ENCODE measurements around the gene PDZD2.
"Not testable (repeated sequence)": the region's sequence is repeated elsewhere in the genome, so short reads cannot be mapped to it uniquely, and the experiment has no call there.

The PDZD2 gene

DNA sequence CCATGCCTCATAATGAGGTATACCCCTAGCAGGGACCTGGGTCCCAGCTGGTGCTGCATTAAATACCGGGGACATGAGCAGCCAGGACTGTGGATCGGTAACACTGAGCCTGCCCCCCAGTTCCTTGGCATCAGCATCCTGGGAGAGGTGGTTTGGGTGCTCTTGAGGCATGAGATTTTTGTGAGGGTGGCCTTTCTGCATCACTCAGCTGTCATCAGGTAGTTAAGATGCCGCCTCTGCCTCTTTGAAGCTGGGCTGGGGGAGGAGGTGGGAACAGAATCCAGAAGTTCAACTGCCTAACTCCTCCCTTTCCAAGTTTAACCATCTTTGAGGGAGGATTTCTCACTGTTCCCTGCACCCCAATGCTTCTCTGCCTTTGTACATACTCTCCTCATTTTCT, 112.7 kb downstream of the PDZD2 start:
- Mint-ChIP-seq H3K4me3 (no peak overlapping the region), H3K9me3 (no peaks in the 10 kb centered on the region), H3K27ac (no peak overlapping the region), H3K36me3 (ENCODE audit: low read depth) (no peaks in the 10 kb centered on the region), H3K4me1 (no peaks in the 10 kb centered on the region), H3K27me3 (no peaks in the 10 kb centered on the region)
- DNase-seq, result no peak
- ATAC-seq, result no peak

DNA sequence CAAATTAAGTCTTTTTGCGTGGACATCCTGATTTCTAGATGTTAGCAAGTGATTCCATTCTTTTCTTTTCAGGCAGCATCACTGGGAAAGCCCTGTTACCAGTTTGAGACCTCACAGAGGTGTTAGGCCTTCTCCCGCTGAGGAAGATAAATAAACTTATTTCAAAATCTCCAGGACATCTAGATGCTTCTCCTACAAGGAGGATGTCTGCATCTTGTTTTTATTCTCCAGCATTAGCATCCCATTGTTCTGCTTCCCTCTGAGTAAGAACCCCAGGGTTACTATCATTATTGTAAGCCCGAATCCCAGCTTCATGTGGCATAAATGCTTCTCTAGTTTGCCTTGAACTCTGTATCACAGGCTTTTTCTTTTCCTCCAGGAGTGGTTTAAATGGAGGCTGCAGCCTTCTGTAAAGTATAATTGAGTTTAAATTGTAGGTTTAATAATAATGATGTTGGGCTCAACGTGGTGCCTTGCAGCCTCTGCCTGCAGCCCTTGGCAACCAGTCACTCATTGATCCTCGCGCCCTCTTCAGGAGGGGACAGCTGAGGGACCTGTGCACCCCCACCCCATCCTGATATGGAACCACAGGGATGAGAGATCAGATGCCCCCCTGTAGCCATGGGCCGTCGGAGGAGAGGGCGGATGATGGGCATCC, 114.9 kb downstream of the PDZD2 start:
- Mint-ChIP-seq H3K4me1 (no peaks in the 10 kb centered on the region), H3K4me3 (no peak overlapping the region), H3K9me3 (no peaks in the 10 kb centered on the region), H3K27me3 (peaks cover 1% of the 10 kb centered on the region), H3K27ac (no peak overlapping the region), H3K36me3 (ENCODE audit: low read depth) (no peaks in the 10 kb centered on the region)
- DNase-seq, result no peak
- ATAC-seq, result no peak

DNA sequence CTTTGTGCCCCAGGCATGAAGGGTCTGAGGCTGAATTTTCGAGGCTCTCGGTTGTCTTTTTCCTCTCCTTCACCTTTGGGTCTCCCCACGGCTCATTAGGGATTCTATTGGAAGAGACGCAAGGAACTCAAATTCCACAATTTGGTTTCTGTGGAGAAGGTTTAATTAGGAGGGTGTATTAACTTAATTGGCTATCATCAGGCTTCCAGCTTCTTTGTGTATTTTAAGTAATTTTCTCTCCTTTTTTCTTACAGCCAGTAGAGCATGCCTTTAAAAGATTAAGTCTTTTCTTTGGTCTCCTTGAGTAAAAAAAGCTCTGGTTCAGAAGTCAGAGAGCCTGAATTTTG, 115.4 kb downstream of the PDZD2 start:
- DNase-seq, result no peak
- ATAC-seq, result no peak
- H3K36me3 Mint-ChIP-seq (ENCODE audit: low read depth), result no peaks in the 10 kb centered on the region
- no peak overlapping the region for H3K4me3 Mint-ChIP-seq
- H3K27ac Mint-ChIP-seq, result no peak overlapping the region
- no peaks in the 10 kb centered on the region for H3K4me1 Mint-ChIP-seq
- no peaks in the 10 kb centered on the region for H3K9me3 Mint-ChIP-seq
- H3K27me3 Mint-ChIP-seq, result peaks cover 2% of the 10 kb centered on the region

DNA sequence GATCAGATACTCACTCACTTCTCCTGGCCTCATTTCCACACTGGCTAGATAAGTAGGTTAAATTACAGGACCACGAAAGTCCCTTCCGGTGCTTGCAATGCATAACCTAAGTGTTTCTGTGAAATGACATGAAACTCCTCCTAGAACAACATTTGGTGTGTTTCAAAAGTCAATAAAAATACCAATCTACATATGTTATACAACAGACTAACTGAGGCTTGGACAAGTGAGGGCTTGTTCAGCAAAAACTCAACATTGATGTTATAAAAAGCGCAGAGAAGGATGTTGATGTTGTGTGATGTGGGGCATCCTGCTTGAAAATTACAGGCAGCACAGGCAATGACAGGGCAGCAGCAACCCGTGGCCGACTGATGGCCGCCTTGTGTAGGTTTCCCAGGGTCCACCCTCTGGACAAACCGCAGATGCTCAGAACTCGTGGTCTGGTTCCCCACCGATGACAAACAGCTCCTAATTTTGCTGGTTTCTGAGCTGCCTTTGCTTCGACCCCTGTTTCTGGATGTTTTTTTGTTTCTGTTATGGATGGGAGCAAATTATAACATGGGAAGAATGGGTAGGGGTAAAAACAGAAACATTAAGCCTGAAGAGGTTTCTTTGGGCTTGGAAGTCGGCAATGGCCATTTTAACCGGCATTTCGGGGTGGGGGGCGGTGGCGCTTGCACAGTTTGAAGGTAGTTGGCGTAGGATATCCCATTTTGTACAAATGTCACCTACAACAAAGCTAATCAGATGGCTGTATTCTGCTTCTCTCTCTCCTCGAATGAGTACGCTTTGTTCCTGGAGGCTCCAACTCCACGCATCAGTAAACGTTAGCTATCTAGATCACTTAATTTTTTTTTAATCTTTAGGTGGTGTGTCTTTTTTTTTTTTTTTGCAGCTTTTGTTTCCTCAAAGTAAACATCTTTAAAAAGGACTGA, 116.1 kb downstream of the PDZD2 start:
- Mint-ChIP-seq H3K36me3 (ENCODE audit: low read depth) (no peaks in the 10 kb centered on the region), H3K27ac (no peak overlapping the region), H3K27me3 (peaks cover 2% of the 10 kb centered on the region), H3K4me1 (no peaks in the 10 kb centered on the region), H3K9me3 (no peaks in the 10 kb centered on the region), H3K4me3 (no peak overlapping the region)
- no peak for DNase-seq
- no peak for ATAC-seq

DNA sequence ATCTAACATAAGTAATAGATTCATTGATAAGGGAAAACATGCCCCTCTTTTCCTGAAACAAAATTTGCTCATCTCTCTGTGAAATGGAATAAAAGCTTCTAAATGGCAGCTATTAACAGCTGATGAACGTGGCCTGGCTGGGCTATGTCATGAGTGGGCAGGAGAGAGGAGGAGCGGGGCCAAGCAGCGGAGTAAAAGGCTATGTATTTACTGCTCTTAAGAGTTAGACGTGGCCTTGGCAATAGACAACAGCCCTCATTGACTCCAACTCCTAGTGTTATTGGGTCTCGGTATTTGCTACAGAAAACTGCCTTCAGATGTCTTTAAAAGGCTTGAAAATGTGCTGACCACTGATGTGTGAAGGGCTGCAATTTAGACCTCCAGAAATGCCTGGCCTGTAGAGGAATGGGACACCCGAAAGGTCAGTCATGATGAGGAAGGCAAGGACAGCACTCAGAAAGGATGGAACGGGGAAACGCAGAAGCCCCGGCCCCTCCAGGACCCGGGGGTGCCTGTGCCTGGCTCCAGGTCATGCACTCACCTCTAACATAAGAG, 116.8 kb downstream of the PDZD2 start:
- Mint-ChIP-seq H3K9me3 (no peaks in the 10 kb centered on the region), H3K4me1 (no peaks in the 10 kb centered on the region), H3K4me3 (no peak overlapping the region), H3K27ac (no peak overlapping the region), H3K36me3 (ENCODE audit: low read depth) (no peaks in the 10 kb centered on the region), H3K27me3 (peaks cover 2% of the 10 kb centered on the region)
- DNase-seq (no peak), ATAC-seq (no peak)

DNA sequence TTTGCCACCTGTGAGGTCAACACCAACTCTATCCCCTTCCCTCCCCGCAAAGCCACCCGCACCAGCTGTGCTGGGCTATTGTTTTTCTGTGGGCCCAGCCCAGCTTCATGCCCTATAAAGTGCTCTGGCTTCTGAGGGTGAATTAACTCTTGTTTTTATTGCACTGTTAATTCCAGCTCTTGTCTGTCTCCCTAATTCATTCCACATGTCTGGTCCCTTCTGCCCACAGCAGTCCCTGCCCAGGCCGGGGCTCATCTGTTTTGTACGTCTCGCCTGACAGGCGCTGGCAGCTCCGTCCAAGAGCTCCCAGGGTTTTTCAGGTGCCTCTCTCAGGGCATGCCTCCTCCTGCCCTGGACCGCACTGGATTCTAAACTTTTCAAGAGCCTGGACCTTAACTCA, 118.9 kb downstream of the PDZD2 start:
- Mint-ChIP-seq H3K27ac (no peak overlapping the region), H3K36me3 (ENCODE audit: low read depth) (no peaks in the 10 kb centered on the region), H3K27me3 (peaks cover 2% of the 10 kb centered on the region), H3K4me3 (no peak overlapping the region), H3K9me3 (no peaks in the 10 kb centered on the region), H3K4me1 (no peaks in the 10 kb centered on the region)
- DNase-seq, result no peak
- no peak for ATAC-seq

DNA sequence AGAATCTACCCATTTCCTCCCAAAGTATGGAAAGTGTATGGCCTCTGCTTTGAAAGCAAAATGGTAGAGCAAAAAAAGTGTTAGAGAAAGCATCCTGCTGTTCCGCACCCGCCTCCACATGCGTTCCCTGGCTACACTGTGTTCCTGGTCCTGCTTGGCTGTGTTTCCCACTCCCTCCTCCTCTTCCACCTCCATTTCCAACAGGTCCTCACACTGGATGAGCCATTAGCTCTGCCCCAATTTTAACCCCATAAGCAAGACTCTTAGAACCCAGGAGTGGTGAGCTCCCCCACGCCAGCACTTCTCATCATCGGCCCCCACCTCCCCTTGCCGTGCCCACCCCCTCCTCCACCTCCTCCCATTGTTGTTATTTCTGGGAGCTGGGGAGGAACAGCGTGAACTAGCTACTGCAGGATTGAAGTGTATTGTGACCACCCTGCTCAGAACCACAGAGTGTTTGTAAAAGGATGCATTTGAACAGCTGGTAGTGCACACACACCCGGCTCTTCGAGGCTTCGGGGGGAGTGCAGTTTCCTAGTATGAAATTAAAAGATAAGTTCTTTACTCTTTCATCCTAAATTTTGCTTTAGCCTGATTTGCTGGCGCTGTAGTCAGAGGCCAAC, 120.0 kb downstream of the PDZD2 start:
- no peaks in the 10 kb centered on the region for H3K4me1 Mint-ChIP-seq
- H3K27me3 Mint-ChIP-seq, result peaks cover 2% of the 10 kb centered on the region
- ATAC-seq, result no peak
- no peak for DNase-seq
- no peaks in the 10 kb centered on the region for H3K36me3 Mint-ChIP-seq (ENCODE audit: low read depth)
- no peak overlapping the region for H3K4me3 Mint-ChIP-seq
- H3K9me3 Mint-ChIP-seq, result no peaks in the 10 kb centered on the region
- no peak overlapping the region for H3K27ac Mint-ChIP-seq

DNA sequence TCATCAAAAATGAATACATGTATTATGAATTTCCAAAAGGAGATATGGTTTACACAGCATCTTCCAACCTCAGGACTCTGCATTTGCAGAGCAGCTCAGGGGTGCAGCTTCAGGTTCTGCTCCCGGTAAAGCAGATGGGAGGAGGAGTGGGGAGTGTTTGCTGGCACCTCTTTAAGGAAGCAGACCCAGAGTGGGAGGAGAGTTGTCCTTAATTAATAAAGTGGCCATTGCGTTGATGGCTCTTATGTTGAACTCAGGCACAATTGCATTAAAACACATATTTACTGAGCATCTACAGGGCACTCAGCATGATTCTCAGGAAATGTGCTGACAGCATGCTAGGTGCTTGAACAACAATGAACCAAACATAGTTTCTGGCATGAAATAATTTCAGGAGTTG, 121.0 kb downstream of the PDZD2 start:
- H3K36me3 Mint-ChIP-seq (ENCODE audit: low read depth), result no peaks in the 10 kb centered on the region
- peaks cover 2% of the 10 kb centered on the region for H3K27me3 Mint-ChIP-seq
- H3K4me3 Mint-ChIP-seq, result no peak overlapping the region
- no peaks in the 10 kb centered on the region for H3K4me1 Mint-ChIP-seq
- ATAC-seq (no peak), DNase-seq (no peak)
- H3K27ac Mint-ChIP-seq, result no peak overlapping the region
- H3K9me3 Mint-ChIP-seq, result no peaks in the 10 kb centered on the region

DNA sequence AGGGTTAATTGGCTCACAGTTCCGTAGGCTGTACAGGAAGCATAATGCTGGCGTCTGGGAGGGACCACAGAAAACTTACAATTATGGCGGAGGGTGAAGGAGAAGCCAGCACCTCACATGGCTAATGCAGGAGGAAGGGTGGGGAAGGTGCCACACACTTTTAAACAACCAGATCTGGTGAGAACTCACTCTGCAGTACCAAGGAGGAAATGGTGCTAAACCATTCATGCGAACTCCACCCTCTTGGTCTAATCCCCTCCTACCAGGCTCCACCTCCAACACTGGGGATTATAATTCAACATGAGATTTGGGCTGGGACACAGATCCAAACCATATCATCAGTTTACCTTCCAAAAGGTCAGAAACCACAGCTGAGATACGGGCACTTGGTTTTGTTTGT, 122.9 kb downstream of the PDZD2 start:
- ATAC-seq (no peak), DNase-seq (no peak)
- Mint-ChIP-seq H3K36me3 (ENCODE audit: low read depth) (no peaks in the 10 kb centered on the region), H3K9me3 (no peaks in the 10 kb centered on the region), H3K27ac (no peak overlapping the region), H3K4me1 (no peaks in the 10 kb centered on the region), H3K4me3 (no peak overlapping the region), H3K27me3 (peaks cover 2% of the 10 kb centered on the region)

DNA sequence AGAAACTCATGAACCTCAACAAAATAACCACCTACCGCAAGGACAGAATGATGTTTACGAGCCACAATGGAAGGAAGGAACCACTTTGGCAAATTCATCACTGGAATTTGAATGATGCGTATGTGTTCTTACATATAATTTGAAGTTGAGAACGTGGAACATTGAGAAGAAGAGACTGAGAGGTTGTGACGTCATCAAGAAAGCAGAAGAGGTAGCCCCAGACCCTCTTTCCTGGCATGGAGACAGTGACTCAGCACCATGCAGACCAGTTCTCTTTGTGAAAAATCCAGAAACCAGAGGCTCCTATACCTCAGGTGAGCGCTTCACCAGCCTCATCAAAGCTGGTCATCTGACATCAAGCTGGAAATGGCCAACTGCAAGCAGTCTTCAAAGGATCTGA, 124.5 kb downstream of the PDZD2 start:
- no peak overlapping the region for H3K27ac Mint-ChIP-seq
- peaks cover 2% of the 10 kb centered on the region for H3K27me3 Mint-ChIP-seq
- no peak overlapping the region for H3K4me3 Mint-ChIP-seq
- H3K9me3 Mint-ChIP-seq, result no peaks in the 10 kb centered on the region
- H3K36me3 Mint-ChIP-seq (ENCODE audit: low read depth), result no peaks in the 10 kb centered on the region
- ATAC-seq (no peak), DNase-seq (no peak)
- H3K4me1 Mint-ChIP-seq, result no peaks in the 10 kb centered on the region

DNA sequence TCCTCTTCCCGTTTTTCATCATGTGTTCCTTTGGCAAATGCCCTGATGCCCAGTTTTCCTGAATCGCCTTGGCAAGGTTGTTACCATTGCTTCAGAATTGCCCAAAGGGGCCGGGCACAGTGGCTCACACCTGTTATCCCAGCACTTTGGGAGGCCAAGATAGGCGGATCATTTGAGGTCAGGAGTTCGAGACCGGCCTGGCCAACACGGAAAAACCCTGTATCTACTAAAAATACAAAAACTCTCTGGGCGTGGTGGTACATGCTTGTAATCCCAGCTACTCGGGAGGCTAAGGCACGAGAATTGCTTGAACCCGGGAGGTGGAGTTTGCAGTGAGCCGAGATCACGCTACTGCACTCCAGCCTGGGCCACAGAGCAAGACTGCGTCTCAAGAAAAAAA, 125.8 kb downstream of the PDZD2 start:
- H3K27ac Mint-ChIP-seq; DNase-seq; H3K27me3 Mint-ChIP-seq; H3K9me3 Mint-ChIP-seq; H3K4me3 Mint-ChIP-seq; ATAC-seq; H3K36me3 Mint-ChIP-seq (ENCODE audit: low read depth); H3K4me1 Mint-ChIP-seq: not testable (repeated sequence)

DNA sequence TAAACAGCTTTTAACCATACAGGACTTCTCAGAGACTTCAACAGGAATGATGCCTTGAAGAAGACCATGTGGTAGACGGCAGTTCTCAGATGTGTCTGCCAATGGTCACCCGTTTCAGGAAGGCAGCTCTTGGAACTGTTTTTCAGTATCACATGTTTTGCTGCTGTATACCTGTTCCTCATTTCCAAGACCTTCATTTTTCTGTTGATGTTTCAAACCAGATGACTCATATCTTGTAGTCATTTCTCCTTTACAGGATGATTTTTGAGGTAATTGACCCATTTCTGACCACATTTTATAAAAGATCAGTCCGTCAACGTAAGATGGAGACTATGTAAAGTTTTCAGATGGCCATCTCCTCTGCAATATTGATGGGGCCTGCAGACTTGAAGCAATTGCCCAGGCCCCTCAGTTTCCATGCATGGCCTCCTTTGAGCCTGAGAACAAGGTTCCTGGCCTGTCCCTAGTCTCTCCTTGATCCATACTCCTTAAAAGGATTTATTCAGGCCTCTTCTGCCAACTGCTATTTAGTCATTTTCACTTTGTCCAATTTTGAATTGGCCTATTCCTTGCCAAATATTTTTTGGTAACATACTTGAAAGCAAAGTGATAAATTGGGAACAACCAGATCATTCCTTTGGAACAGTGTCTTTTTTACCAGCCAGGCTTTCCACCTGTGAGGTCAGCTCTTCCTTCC, 128.6 kb downstream of the PDZD2 start:
- Mint-ChIP-seq H3K36me3 (ENCODE audit: low read depth) (no peaks in the 10 kb centered on the region), H3K27ac (no peak overlapping the region)

DNA sequence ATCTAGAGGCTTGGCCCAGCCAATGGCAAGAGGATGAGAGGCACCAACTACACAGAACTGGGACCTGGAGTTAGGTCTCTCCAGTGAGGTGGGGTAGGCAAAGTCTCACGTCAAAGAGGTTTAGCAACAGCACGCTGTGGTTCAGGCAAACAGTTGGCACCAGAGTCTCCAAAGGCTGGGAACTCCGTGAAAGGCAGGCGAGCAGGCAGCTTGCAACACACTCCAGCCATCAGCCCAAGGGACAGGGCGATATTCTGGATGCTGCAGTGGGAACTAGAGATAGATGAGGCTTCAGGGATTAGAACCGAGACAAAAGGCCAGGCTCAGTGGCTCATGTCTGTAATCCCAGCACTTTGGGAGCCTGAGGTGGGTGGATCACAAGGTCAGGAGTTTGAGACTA, 129.1 kb downstream of the PDZD2 start:
- Mint-ChIP-seq H3K4me1 (no peaks in the 10 kb centered on the region), H3K36me3 (ENCODE audit: low read depth) (no peaks in the 10 kb centered on the region), H3K4me3 (no peak overlapping the region), H3K27ac (no peak overlapping the region), H3K9me3 (no peaks in the 10 kb centered on the region), H3K27me3 (no peaks in the 10 kb centered on the region)
- no peak for DNase-seq
- ATAC-seq, result no peak

More for the DNA sequence above, 128.6 kb downstream of the PDZD2 start:
- ATAC-seq (no peak), DNase-seq (no peak)
- H3K9me3 Mint-ChIP-seq, result no peaks in the 10 kb centered on the region
- no peak overlapping the region for H3K4me3 Mint-ChIP-seq
- H3K27me3 Mint-ChIP-seq, result no peaks in the 10 kb centered on the region
- H3K4me1 Mint-ChIP-seq, result no peaks in the 10 kb centered on the region

DNA sequence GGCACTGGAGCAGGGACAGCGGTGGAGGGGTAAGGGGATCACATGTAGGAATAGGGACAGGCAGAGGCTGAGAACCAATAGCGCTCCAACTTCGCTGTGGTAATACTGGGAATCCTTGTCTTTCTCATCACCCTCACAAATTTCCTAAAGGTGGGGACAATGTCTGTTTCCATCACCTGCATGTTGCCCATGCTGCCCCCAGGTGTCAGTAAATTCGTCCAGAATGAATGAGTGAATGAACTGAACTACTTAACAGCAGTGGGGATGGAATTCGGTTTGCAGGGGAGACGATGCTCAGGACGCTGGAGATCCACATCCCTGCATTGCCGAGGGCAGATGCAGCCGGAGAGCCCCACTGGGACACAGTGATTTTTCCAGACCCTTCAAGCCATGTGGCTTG, 129.9 kb downstream of the PDZD2 start:
- H3K4me1 Mint-ChIP-seq, result no peaks in the 10 kb centered on the region
- no peaks in the 10 kb centered on the region for H3K9me3 Mint-ChIP-seq
- H3K27me3 Mint-ChIP-seq, result no peaks in the 10 kb centered on the region
- DNase-seq (no peak), ATAC-seq (no peak)
- H3K27ac Mint-ChIP-seq, result no peak overlapping the region
- H3K36me3 Mint-ChIP-seq (ENCODE audit: low read depth), result no peaks in the 10 kb centered on the region
- H3K4me3 Mint-ChIP-seq, result no peak overlapping the region
